Stimulated activated CD8-positive, alpha-beta memory T cell treated with anti-CD3 and anti-CD28 coated beads, Interleukin-4, amount 100 ng/mL, for 1 hour (primary cell): Measurements from ENCODE around the gene PSME2.

Experiments used
- DNase-seq, 2 donors: peaks; one replicate each; pipeline ENCODE4 v3.0.0-alpha.2; 2020; ENCODE audit warnings: low read depth in 2 of 2, low spot score in 1 of 2

PSME2 gene

GRCh38 chr14:24156840-24157239, 10.4 kb upstream of the PSME2 start:
- no peak for DNase-seq

- DNase-seq, result no peak
These were observed 8.7 kb upstream of the PSME2 start for GRCh38 chr14:24155100-24155499.

- no peak for DNase-seq
These were observed 5.1 kb upstream of the PSME2 start for GRCh38 chr14:24151404-24152080.

GRCh38 chr14:24150993-24151392, 4.6 kb upstream of the PSME2 start:
- DNase-seq, result no peak

GRCh38 chr14:24150567-24150966, 4.2 kb upstream of the PSME2 start:
- no peak for DNase-seq

GRCh38 chr14:24150061-24150460, 3.7 kb upstream of the PSME2 start:
- no peak for DNase-seq

- no peak for DNase-seq
These were observed 3.0 kb upstream of the PSME2 start for GRCh38 chr14:24149302-24149969.

- no peak for DNase-seq
These were observed 1.5 kb upstream of the PSME2 start for GRCh38 chr14:24147761-24148428.

- peak; percentile 90 to 94 for DNase-seq
These were observed 759 bp upstream of the PSME2 start, which contains the start of gene RNF31 for GRCh38 chr14:24146978-24147760. Gene RNF31, plus strand, starts transcription at chr14:24147498. Its CDS starts 201 bp downstream, at chr14:24147699.

GRCh38 chr14:24145690-24146452, 539 bp downstream of the PSME2 start:
- DNase-seq, result no peak

GRCh38 chr14:24145219-24145618, 1.2 kb downstream of the PSME2 start:
- DNase-seq, result no peak

- DNase-seq, result no peak
These were observed 2.0 kb downstream of the PSME2 start for GRCh38 chr14:24144451-24144850.

GRCh38 chr14:24143511-24143910, 2.9 kb downstream of the PSME2 start:
- DNase-seq, result no peak

GRCh38 chr14:24141097-24141880, 5.1 kb downstream of the PSME2 start, which contains the start of gene EMC9:
Gene EMC9, minus strand, starts transcription at chr14:24141591. Its CDS starts 287 bp downstream, at chr14:24141304.
- peak; percentile 98 to 99 for DNase-seq

GRCh38 chr14:24139272-24139934, 7.0 kb downstream of the PSME2 start:
- no peak for DNase-seq

GRCh38 chr14:24138396-24139271, 7.8 kb downstream of the PSME2 start:
- no peak for DNase-seq

GRCh38 chr14:24137529-24138395, 8.6 kb downstream of the PSME2 start:
- no peak for DNase-seq
